ENCODE results near the gene NEB. TPM values are rescaled to one million over a fixed set of nuclear protein-coding genes. Genes with fewer than 3 reads are reported as not detected.

Gene NEB
- total RNA-seq, 3 donors from 2014 or later (not counting 1 experiment from before 2014, with no cell fraction given): 5.0 to 5.7 (median 5.4) TPM

DNA sequence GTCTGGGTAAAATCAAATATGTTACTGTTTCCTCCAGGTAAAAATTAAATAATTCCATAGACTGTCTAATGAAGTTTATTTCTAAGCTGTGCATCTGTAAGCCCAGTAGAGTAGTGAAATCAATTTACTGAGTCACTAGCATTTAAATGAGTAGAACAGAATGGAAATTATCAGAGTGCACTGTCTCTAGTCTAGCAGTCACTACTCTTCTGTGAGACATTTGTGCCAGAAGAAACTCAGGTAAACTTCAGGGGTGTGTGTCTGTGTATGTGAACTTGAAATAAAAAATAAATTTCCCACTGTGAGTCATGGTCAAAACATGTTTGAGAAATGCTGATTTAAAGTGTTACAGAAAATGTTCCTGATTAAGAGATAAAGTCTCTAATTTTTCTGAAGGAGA is 178.2 kb downstream of the NEB start:
- no peaks in the 10 kb centered on the region for H3K27me3 ChIP-seq (ENCODE audit: control insufficient read depth, insufficient read depth, low read length)
- Mint-ChIP-seq H3K9me3 (no peaks in the 10 kb centered on the region), H3K27me3 (ENCODE audit: low read depth in 2 of 2) (no peaks in the 10 kb centered on the region), H3K27ac (no peak overlapping the region), H3K4me3 (no peak overlapping the region), H3K36me3 (no peaks in the 10 kb centered on the region), H3K4me1 (no peaks in the 10 kb centered on the region)
- intact Hi-C loops (cut with micrococcal nuclease): no loop called here
- H3K9me3 ChIP-seq (ENCODE audit: control insufficient read depth, insufficient read depth, low read length): no peaks in the 10 kb centered on the region
- no peaks in the 10 kb centered on the region for H3K4me1 ChIP-seq (ENCODE audit: control insufficient read depth, insufficient read depth, low read length)
- no peak for DNase-seq
- TF ChIP-seq, protein P1, sequence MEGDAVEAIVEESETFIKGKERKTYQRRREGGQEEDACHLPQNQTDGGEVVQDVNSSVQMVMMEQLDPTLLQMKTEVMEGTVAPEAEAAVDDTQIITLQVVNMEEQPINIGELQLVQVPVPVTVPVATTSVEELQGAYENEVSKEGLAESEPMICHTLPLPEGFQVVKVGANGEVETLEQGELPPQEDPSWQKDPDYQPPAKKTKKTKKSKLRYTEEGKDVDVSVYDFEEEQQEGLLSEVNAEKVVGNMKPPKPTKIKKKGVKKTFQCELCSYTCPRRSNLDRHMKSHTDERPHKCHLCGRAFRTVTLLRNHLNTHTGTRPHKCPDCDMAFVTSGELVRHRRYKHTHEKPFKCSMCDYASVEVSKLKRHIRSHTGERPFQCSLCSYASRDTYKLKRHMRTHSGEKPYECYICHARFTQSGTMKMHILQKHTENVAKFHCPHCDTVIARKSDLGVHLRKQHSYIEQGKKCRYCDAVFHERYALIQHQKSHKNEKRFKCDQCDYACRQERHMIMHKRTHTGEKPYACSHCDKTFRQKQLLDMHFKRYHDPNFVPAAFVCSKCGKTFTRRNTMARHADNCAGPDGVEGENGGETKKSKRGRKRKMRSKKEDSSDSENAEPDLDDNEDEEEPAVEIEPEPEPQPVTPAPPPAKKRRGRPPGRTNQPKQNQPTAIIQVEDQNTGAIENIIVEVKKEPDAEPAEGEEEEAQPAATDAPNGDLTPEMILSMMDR (IDR thresholded peaks at IDR 0.05): no peak
- no peak for ATAC-seq
- H3K36me3 ChIP-seq (ENCODE audit: control insufficient read depth, insufficient read depth, low read length): no peaks in the 10 kb centered on the region
- H3K27ac ChIP-seq (ENCODE audit: low read length): no peak overlapping the region
- H3K4me3 ChIP-seq (ENCODE audit: low read length): no peak overlapping the region

DNA sequence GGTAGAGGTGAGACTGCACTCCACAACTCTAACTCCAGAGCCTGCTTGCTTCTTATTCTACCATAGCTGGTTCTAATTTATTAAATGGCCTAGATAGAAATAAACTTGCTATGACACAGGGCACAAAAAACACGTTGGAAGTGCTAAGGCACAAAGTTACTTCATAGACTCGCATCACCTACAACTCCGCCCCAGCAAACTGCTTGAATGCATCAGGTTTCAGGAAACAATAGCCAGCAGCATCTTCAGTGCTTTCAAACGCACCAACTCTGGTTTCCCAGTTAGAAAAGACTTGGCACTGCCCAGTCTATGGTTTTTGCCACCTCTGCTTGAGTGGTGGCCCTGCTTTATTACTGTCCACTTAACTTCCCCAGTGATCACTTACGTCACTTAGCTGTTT is 182.0 kb downstream of the NEB start:
- TF ChIP-seq, protein P1 (IDR thresholded peaks at IDR 0.05): no peak
- H3K4me1 ChIP-seq (ENCODE audit: control insufficient read depth, insufficient read depth, low read length): no peaks in the 10 kb centered on the region
- WGBS (ENCODE audit: insufficient coverage): 87% methylated on average over 5 of the region's 5 CpGs
- no peak overlapping the region for H3K4me3 ChIP-seq (ENCODE audit: low read length)
- no peak overlapping the region for H3K27ac ChIP-seq (ENCODE audit: low read length)
- intact Hi-C loops (cut with micrococcal nuclease): no loop called here
- no peaks in the 10 kb centered on the region for H3K27me3 ChIP-seq (ENCODE audit: control insufficient read depth, insufficient read depth, low read length)
- DNase-seq: no peak
- Mint-ChIP-seq H3K9me3 (no peaks in the 10 kb centered on the region), H3K4me3 (no peak overlapping the region), H3K27me3 (ENCODE audit: low read depth in 2 of 2) (no peaks in the 10 kb centered on the region), H3K27ac (no peak overlapping the region), H3K36me3 (no peaks in the 10 kb centered on the region), H3K4me1 (no peaks in the 10 kb centered on the region)
- no peaks in the 10 kb centered on the region for H3K9me3 ChIP-seq (ENCODE audit: control insufficient read depth, insufficient read depth, low read length)
- ATAC-seq: no peak
- H3K36me3 ChIP-seq (ENCODE audit: control insufficient read depth, insufficient read depth, low read length): peaks cover 2% of the 10 kb centered on the region

DNA sequence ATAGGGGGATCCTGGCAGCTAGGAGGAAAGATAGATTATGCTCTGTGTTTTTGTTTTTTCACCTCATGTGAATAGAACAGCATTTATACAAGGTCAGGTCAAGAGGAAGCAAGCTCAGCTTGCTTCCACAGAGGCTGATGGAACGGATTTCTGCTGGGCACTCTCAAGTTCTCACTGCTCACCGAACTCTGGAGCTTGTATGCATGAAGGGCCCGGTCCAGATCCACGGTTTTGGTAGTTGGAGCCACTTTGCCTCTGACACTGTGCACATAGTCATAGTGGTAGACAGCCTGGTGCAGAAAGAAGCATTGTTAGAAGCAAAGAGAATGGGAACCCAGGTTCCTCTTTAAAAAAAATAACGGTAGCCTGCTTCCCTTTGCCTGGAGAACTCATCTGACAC is 182.7 kb downstream of the NEB start:
- Histone ChIP-seq H3K9me3 (ENCODE audit: control insufficient read depth, insufficient read depth, low read length) (no peaks in the 10 kb centered on the region), H3K4me1 (ENCODE audit: control insufficient read depth, insufficient read depth, low read length) (no peaks in the 10 kb centered on the region), H3K36me3 (ENCODE audit: control insufficient read depth, insufficient read depth, low read length) (peaks cover 4% of the 10 kb centered on the region), H3K27me3 (ENCODE audit: control insufficient read depth, insufficient read depth, low read length) (no peaks in the 10 kb centered on the region), H3K27ac (ENCODE audit: low read length) (no peak overlapping the region), H3K4me3 (ENCODE audit: low read length) (no peak overlapping the region)
- Mint-ChIP-seq H3K4me3 (no peak overlapping the region), H3K36me3 (no peaks in the 10 kb centered on the region), H3K4me1 (no peaks in the 10 kb centered on the region), H3K27ac (no peak overlapping the region), H3K9me3 (no peaks in the 10 kb centered on the region), H3K27me3 (ENCODE audit: low read depth in 2 of 2) (no peaks in the 10 kb centered on the region)
- intact Hi-C loops (cut with micrococcal nuclease): no loop called here
- ATAC-seq (no peak), DNase-seq (no peak)
- 78% methylated on average over 5 of the region's 5 CpGs for WGBS (ENCODE audit: insufficient coverage)
- TF ChIP-seq, protein P1 (IDR thresholded peaks at IDR 0.05): no peak

DNA sequence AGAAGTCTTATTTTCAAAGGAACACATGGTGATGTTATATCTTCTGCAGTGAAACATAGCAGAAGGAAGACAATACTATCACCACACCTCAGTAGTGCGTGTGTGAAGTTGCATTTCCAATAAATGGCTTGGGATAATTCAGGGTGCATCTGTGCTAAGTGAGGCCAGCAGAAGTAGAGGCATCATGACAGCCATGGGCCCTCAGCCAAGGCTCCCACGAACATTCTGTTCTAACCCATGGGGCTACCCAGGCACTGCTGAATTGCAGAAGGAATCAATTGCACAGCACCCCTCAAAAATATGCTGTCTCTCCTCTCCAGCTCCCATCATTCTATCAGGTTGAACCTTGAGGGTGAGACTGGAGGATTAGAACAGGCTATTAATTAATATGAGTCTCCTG is 185.1 kb downstream of the NEB start:
- no peak overlapping the region for H3K27ac ChIP-seq (ENCODE audit: low read length)
- Mint-ChIP-seq H3K36me3 (no peaks in the 10 kb centered on the region), H3K4me1 (no peaks in the 10 kb centered on the region), H3K9me3 (no peaks in the 10 kb centered on the region), H3K27me3 (ENCODE audit: low read depth in 2 of 2) (no peaks in the 10 kb centered on the region), H3K4me3 (no peak overlapping the region), H3K27ac (no peak overlapping the region)
- ATAC-seq (no peak), DNase-seq (no peak)
- no peak overlapping the region for H3K4me3 ChIP-seq (ENCODE audit: low read length)
- TF ChIP-seq, protein P1 (IDR thresholded peaks at IDR 0.05): no peak
- H3K27me3 ChIP-seq (ENCODE audit: control insufficient read depth, insufficient read depth, low read length): no peaks in the 10 kb centered on the region
- H3K36me3 ChIP-seq (ENCODE audit: control insufficient read depth, insufficient read depth, low read length): peaks cover 6% of the 10 kb centered on the region
- intact Hi-C loops (cut with micrococcal nuclease): no loop called here
- 100% methylated on average over 2 of the region's 2 CpGs for WGBS (ENCODE audit: insufficient coverage)
- H3K9me3 ChIP-seq (ENCODE audit: control insufficient read depth, insufficient read depth, low read length): no peaks in the 10 kb centered on the region
- H3K4me1 ChIP-seq (ENCODE audit: control insufficient read depth, insufficient read depth, low read length): no peaks in the 10 kb centered on the region
